Measurements from ENCODE around the gene DDIAS. TPM values are rescaled to one million over a fixed set of nuclear protein-coding genes. Genes with fewer than 3 reads are reported as not detected.
"Not testable (repeated sequence)": the region's sequence is repeated elsewhere in the genome, so short reads cannot be mapped to it uniquely, and the experiment has no call there.

The DDIAS gene
- total RNA-seq, 2 experiments from 2014 or later = 16.8 to 19.4 TPM

GRCh38 chr11:82930229-82930628 is 28.7 kb downstream of the DDIAS start:
- POLR2A ChIA-PET = interaction anchor here (0.7 to 1.0 kb wide), 2 partner anchors 53 to 146 kb away, joined by 3 read pairs; no protein-coding TSS in a partner anchor
- CTCF ChIA-PET = interaction anchor here (0.8 to 1.6 kb wide), 4 partner anchors 11 to 346 kb away, joined by 3 to 11 read pairs (median 4); no protein-coding TSS in a partner anchor
- H3K36me3 Mint-ChIP-seq = peaks cover 38% of the 10 kb centered on the region

GRCh38 chr11:82930734-82931133 is 29.2 kb downstream of the DDIAS start:
- Mint-ChIP-seq H3K27ac (no peak overlapping the region), H3K27me3 (no peaks in the 10 kb centered on the region), H3K4me1 (ENCODE audit: low read depth) (peaks cover 18% of the 10 kb centered on the region), H3K9me3 (no peaks in the 10 kb centered on the region), H3K36me3 (peaks cover 41% of the 10 kb centered on the region), H3K4me3 (no peak overlapping the region)
- ChIA-PET CTCF (interaction anchor here (0.6 to 0.9 kb wide), 3 partner anchors 68 to 346 kb away, joined by 3 to 4 read pairs (median 3); no protein-coding TSS in a partner anchor), POLR2A (no interaction called here)
- intact Hi-C loops (cut with micrococcal nuclease) = no loop called here
- DNase-seq = no peak

More at GRCh38 chr11:82930229-82930628, 28.7 kb downstream of the DDIAS start:
- H3K27ac Mint-ChIP-seq = no peak overlapping the region
- no peak for DNase-seq
- no peak overlapping the region for H3K4me3 Mint-ChIP-seq
- intact Hi-C loops (cut with micrococcal nuclease) = no loop called here
- H3K4me1 Mint-ChIP-seq (ENCODE audit: low read depth) = peaks cover 18% of the 10 kb centered on the region
- H3K27me3 Mint-ChIP-seq = no peaks in the 10 kb centered on the region
- no peaks in the 10 kb centered on the region for H3K9me3 Mint-ChIP-seq

GRCh38 chr11:82932564-82932963 is 31.0 kb downstream of the DDIAS start:
- Mint-ChIP-seq H3K4me3 (no peak overlapping the region), H3K9me3 (no peaks in the 10 kb centered on the region), H3K36me3 (peaks cover 45% of the 10 kb centered on the region), H3K4me1 (ENCODE audit: low read depth) (peaks cover 12% of the 10 kb centered on the region), H3K27ac (no peak overlapping the region), H3K27me3 (no peaks in the 10 kb centered on the region)
- DNase-seq = no peak
- POLR2A ChIA-PET = no interaction called here
- CTCF ChIA-PET = interaction anchor here (1.6 kb wide), 1 partner anchor 65 kb away, joined by 6 read pairs; no protein-coding TSS in a partner anchor
- intact Hi-C loops (cut with micrococcal nuclease) = no loop called here

- H3K4me1 Mint-ChIP-seq (ENCODE audit: low read depth) = peaks cover 14% of the 10 kb centered on the region
- H3K27me3 Mint-ChIP-seq = no peaks in the 10 kb centered on the region
- H3K36me3 Mint-ChIP-seq = peaks cover 36% of the 10 kb centered on the region
- CTCF ChIA-PET = no interaction called here
- no peak overlapping the region for H3K4me3 Mint-ChIP-seq
- POLR2A ChIA-PET = no interaction called here
- no peak overlapping the region for H3K27ac Mint-ChIP-seq
- DNase-seq = no peak
- intact Hi-C loops (cut with micrococcal nuclease) = no loop called here
- H3K9me3 Mint-ChIP-seq = no peaks in the 10 kb centered on the region
Measured at GRCh38 chr11:82936261-82936660, 34.7 kb downstream of the DDIAS start.

GRCh38 chr11:82937554-82937953 is 36.0 kb downstream of the DDIAS start:
- peaks cover 5% of the 10 kb centered on the region for H3K4me1 Mint-ChIP-seq (ENCODE audit: low read depth)
- H3K4me3 Mint-ChIP-seq = no peak overlapping the region
- CTCF ChIA-PET = interaction anchor here (1.1 kb wide), 1 partner anchor 10 kb away, joined by 4 read pairs; no protein-coding TSS in a partner anchor
- intact Hi-C loops (cut with micrococcal nuclease) = no loop called here
- POLR2A ChIA-PET = no interaction called here
- no peak overlapping the region for H3K27ac Mint-ChIP-seq
- H3K36me3 Mint-ChIP-seq = peaks cover 26% of the 10 kb centered on the region
- H3K27me3 Mint-ChIP-seq = no peaks in the 10 kb centered on the region
- no peak for DNase-seq
- no peaks in the 10 kb centered on the region for H3K9me3 Mint-ChIP-seq

- ChIA-PET CTCF (no interaction called here), POLR2A (no interaction called here)
- Mint-ChIP-seq H3K36me3 (peaks cover 13% of the 10 kb centered on the region), H3K4me1 (ENCODE audit: low read depth) (peaks cover 2% of the 10 kb centered on the region), H3K4me3 (no peak overlapping the region), H3K9me3 (peaks cover 8% of the 10 kb centered on the region), H3K27me3 (no peaks in the 10 kb centered on the region), H3K27ac (no peak overlapping the region)
- no peak for DNase-seq
- intact Hi-C loops (cut with micrococcal nuclease) = no loop called here
Measured at GRCh38 chr11:82939456-82939855, 37.9 kb downstream of the DDIAS start.

GRCh38 chr11:82942376-82942775 is 40.8 kb downstream of the DDIAS start:
- Mint-ChIP-seq H3K4me3 (no peak overlapping the region), H3K4me1 (ENCODE audit: low read depth) (peaks cover 4% of the 10 kb centered on the region), H3K9me3 (peaks cover 11% of the 10 kb centered on the region), H3K27me3 (no peaks in the 10 kb centered on the region), H3K36me3 (peaks cover 2% of the 10 kb centered on the region), H3K27ac (no peak overlapping the region)
- POLR2A ChIA-PET = no interaction called here
- no peak for DNase-seq
- intact Hi-C loops (cut with micrococcal nuclease) = no loop called here
- CTCF ChIA-PET = interaction anchor here (1.9 kb wide), 1 partner anchor 15 kb away, joined by 8 read pairs; no protein-coding TSS in a partner anchor

- H3K4me1 Mint-ChIP-seq (ENCODE audit: low read depth); intact Hi-C loops (cut with micrococcal nuclease); CTCF ChIA-PET; H3K27ac Mint-ChIP-seq; H3K36me3 Mint-ChIP-seq; H3K27me3 Mint-ChIP-seq; DNase-seq; POLR2A ChIA-PET; H3K4me3 Mint-ChIP-seq: not testable (repeated sequence)
- H3K9me3 Mint-ChIP-seq = peaks cover 11% of the 10 kb centered on the region
Measured at GRCh38 chr11:82943430-82943829, 41.9 kb downstream of the DDIAS start.

- Mint-ChIP-seq H3K4me1 (ENCODE audit: low read depth) (peaks cover 4% of the 10 kb centered on the region), H3K36me3 (peaks cover 2% of the 10 kb centered on the region), H3K4me3 (no peak overlapping the region), H3K27ac (no peak overlapping the region), H3K9me3 (peaks cover 11% of the 10 kb centered on the region), H3K27me3 (no peaks in the 10 kb centered on the region)
- DNase-seq = no peak
- CTCF ChIA-PET = no interaction called here
- intact Hi-C loops (cut with micrococcal nuclease) = no loop called here
- POLR2A ChIA-PET = no interaction called here
Measured at GRCh38 chr11:82944198-82944597, 42.7 kb downstream of the DDIAS start.

GRCh38 chr11:82945041-82945440 is 43.5 kb downstream of the DDIAS start:
- CTCF ChIA-PET; H3K36me3 Mint-ChIP-seq; H3K4me3 Mint-ChIP-seq; intact Hi-C loops (cut with micrococcal nuclease); DNase-seq; H3K27ac Mint-ChIP-seq; POLR2A ChIA-PET; H3K4me1 Mint-ChIP-seq (ENCODE audit: low read depth); H3K27me3 Mint-ChIP-seq: not testable (repeated sequence)
- peaks cover 16% of the 10 kb centered on the region for H3K9me3 Mint-ChIP-seq

GRCh38 chr11:82945682-82946081 is 44.1 kb downstream of the DDIAS start:
- Mint-ChIP-seq H3K4me3 (no peak overlapping the region), H3K36me3 (no peaks in the 10 kb centered on the region), H3K27ac (no peak overlapping the region), H3K9me3 (peaks cover 19% of the 10 kb centered on the region), H3K27me3 (no peaks in the 10 kb centered on the region), H3K4me1 (ENCODE audit: low read depth) (peaks cover 2% of the 10 kb centered on the region)
- ChIA-PET POLR2A (interaction anchor here (0.6 kb wide), 1 partner anchor 14 kb away, joined by 4 read pairs; no protein-coding TSS in a partner anchor), CTCF (no interaction called here)
- no peak for DNase-seq
- intact Hi-C loops (cut with micrococcal nuclease) = no loop called here

GRCh38 chr11:82949352-82949751 is 47.8 kb downstream of the DDIAS start:
- intact Hi-C loops (cut with micrococcal nuclease) = no loop called here
- Mint-ChIP-seq H3K36me3 (peaks cover 27% of the 10 kb centered on the region), H3K4me3 (no peak overlapping the region), H3K4me1 (ENCODE audit: low read depth) (peaks cover 2% of the 10 kb centered on the region), H3K27me3 (no peaks in the 10 kb centered on the region), H3K27ac (no peak overlapping the region), H3K9me3 (peaks cover 39% of the 10 kb centered on the region)
- no peak for DNase-seq
- ChIA-PET CTCF (no interaction called here), POLR2A (no interaction called here)

- peaks cover 35% of the 10 kb centered on the region for H3K36me3 Mint-ChIP-seq
- H3K9me3 Mint-ChIP-seq = peaks cover 44% of the 10 kb centered on the region
- H3K27ac Mint-ChIP-seq; H3K4me1 Mint-ChIP-seq (ENCODE audit: low read depth); H3K27me3 Mint-ChIP-seq; POLR2A ChIA-PET; DNase-seq; H3K4me3 Mint-ChIP-seq; intact Hi-C loops (cut with micrococcal nuclease); CTCF ChIA-PET: not testable (repeated sequence)
Measured at GRCh38 chr11:82950502-82950901, 49.0 kb downstream of the DDIAS start.

Data from activated CD4-positive, alpha-beta memory T cell treated with anti-CD3 and anti-CD28 coated beads for 36 hours (primary cell).